Activated CD4-positive, CD25-positive, alpha-beta regulatory T cell (primary cell): Measurements from ENCODE around the gene PFKL.

Experiments used
- DNase-seq, 4 experiments: peaks; one replicate each; lab custom pipeline; 2025; lab: John Stamatoyannopoulos, UW

The PFKL gene

GRCh38 chr21:44299458-44300261 is at the start of gene PFKL:
Gene PFKL (plus strand): TSS chr21:44300053. CDS start chr21:44300106, 53 bp downstream.
- DNase-seq = peak; percentile 21 to 47 (median 32)

GRCh38 chr21:44253832-44254710 is 45.8 kb upstream of the PFKL start:
- no peak for DNase-seq

GRCh38 chr21:44255511-44255981 is 44.3 kb upstream of the PFKL start:
- no peak for DNase-seq

- DNase-seq = no peak
Observed at GRCh38 chr21:44258056-44258725, 41.7 kb upstream of the PFKL start.

GRCh38 chr21:44259082-44259705 is 40.7 kb upstream of the PFKL start:
- no peak for DNase-seq

- no peak for DNase-seq
Observed at GRCh38 chr21:44260066-44260465, 39.8 kb upstream of the PFKL start.

GRCh38 chr21:44260791-44261631 is 38.8 kb upstream of the PFKL start:
- DNase-seq = no peak

- no peak for DNase-seq
Observed at GRCh38 chr21:44261675-44262295, 38.1 kb upstream of the PFKL start, which contains the start of gene DNMT3L. Gene DNMT3L (minus strand): TSS chr21:44261897. CDS start chr21:44261259, 638 bp downstream.

GRCh38 chr21:44262338-44263056 is 37.4 kb upstream of the PFKL start:
- no peak for DNase-seq

GRCh38 chr21:44263221-44263760 is 36.6 kb upstream of the PFKL start:
- DNase-seq = no peak

GRCh38 chr21:44263768-44264167 is 36.1 kb upstream of the PFKL start:
- no peak for DNase-seq

- DNase-seq = no peak
Observed at GRCh38 chr21:44265734-44266270, 34.1 kb upstream of the PFKL start.

- DNase-seq = no peak
Observed at GRCh38 chr21:44267655-44268142, 32.2 kb upstream of the PFKL start.

- no peak for DNase-seq
Observed at GRCh38 chr21:44269090-44269489, 30.8 kb upstream of the PFKL start.

GRCh38 chr21:44271558-44272283 is 28.1 kb upstream of the PFKL start:
- no peak for DNase-seq

- DNase-seq = no peak
Observed at GRCh38 chr21:44272284-44272858, 27.5 kb upstream of the PFKL start.

GRCh38 chr21:44273046-44273445 is 26.8 kb upstream of the PFKL start:
- no peak for DNase-seq

GRCh38 chr21:44275041-44275440 is 24.8 kb upstream of the PFKL start:
- no peak for DNase-seq
